SK-MEL-5 (cell line): ENCODE results near the gene DDIAS. TPM values are rescaled to one million over a fixed set of nuclear protein-coding genes. Genes with fewer than 3 reads are reported as not detected.
A peak's percentile ranks its signal among the peaks of the same experiment; 100 is the strongest.
"Not testable (repeated sequence)": the region's sequence is repeated elsewhere in the genome, so short reads cannot be mapped to it uniquely, and the experiment has no call there.

Source experiments
- DNase-seq: peaks from one replicate; pipeline ENCODE4 v3.0.0-alpha.2; 2016; ENCODE audit warnings: low read depth, low spot score
- in situ Hi-C: cut with HindIII; loops from 2 replicates; pipeline ENCODE4 v1.10.0; 2016; ENCODE audit warnings: low sequenced_read_pairs, high pct_unique_total_duplicates, low pct_unique_long_range_greater_than_20kb
- polyA plus RNA-seq, 2 experiments: library from polyadenylated mRNA; depleted of rRNA; stranded (reverse); fragments of >200 nt; gene quantifications; 2 replicates each; pipeline ENCODE4 v1.2.3, GENCODE V29; 2015
- total RNA-seq: library from RNA; depleted of rRNA; stranded (reverse); fragments of >200 nt; shearing (Covaris generic); gene quantifications from 2 replicates; pipeline ENCODE4 v1.2.3, GENCODE V29; 2014; rRNA removed

The DDIAS gene, protein sequence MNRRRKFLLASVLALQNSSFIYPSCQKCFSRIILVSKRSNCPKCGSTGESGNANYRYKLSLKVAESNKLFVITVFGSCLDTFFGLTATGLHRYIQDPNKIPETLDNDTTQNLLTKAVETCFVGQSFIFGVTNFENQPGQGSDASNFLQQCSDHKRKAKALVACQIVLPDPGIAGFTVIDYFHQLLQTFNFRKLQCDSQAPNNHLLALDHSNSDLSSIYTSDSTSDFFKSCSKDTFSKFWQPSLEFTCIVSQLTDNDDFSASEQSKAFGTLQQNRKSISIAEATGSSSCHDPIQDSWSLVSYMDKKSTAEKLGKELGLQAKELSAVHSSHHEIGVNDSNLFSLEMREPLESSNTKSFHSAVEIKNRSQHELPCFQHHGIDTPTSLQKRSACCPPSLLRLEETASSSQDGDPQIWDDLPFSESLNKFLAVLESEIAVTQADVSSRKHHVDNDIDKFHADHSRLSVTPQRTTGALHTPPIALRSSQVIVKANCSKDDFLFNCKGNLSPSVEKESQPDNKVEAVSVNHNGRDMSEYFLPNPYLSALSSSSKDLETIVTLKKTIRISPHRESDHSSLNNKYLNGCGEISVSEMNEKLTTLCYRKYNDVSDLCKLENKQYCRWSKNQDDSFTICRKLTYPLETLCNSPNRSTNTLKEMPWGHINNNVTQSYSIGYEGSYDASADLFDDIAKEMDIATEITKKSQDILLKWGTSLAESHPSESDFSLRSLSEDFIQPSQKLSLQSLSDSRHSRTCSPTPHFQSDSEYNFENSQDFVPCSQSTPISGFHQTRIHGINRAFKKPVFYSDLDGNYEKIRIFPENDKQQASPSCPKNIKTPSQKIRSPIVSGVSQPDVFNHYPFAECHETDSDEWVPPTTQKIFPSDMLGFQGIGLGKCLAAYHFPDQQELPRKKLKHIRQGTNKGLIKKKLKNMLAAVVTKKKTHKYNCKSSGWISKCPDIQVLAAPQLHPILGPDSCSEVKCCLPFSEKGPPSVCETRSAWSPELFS
- total RNA-seq: 9.3 and 13.8 TPM in 2 replicates
- polyA plus RNA-seq (2015; cell fraction: cytosol; rRNA removed): 7.3 and 10.3 TPM in 2 replicates
- 7.8 and 8.0 TPM in 2 replicates for polyA plus RNA-seq (2015; cell fraction: nucleus; rRNA removed)

DNA sequence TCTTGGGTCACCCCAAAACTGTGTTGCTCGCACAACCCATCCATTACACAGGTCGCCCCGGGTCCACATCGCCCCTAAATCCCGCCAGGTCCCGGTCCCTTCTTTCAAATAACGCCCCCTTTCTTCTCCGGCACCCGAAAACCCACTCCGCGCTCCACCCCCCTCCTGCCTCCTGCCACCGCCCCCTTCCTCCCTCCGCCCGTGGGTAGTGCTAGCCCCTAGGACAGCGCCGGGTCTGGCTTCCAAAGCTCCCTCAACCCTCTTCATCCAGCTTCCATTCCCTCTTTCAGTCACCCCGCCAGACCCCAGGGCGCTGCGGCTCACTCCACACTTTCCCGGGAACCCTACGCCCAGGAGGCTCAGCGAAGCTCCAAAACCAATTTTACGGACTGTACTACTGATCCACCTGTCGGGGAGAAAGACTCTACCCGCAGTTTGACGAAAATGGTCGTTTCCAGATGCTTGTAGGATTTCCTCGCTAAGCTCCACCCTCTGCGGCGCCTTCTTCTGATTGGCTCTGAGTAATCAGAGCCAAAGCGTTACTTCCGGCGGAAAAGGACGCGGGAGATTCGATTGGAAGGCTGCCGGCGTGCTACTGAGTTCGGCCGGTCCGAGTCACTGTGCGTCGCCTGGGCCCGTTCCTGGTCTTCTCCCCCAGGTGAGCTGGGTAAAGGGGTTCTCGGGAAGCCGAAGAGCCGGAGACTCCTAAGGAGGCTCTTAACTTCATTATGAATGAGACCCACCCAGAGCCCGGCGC, at the start of gene DDIAS:
TSS of gene DDIAS (plus strand) at position 572 of the 757 bp plus-strand sequence. CDS start 13,003 bp downstream, outside the sequence.
- peak; percentile 96 for DNase-seq
- in situ Hi-C loops: no loop called here

DNA sequence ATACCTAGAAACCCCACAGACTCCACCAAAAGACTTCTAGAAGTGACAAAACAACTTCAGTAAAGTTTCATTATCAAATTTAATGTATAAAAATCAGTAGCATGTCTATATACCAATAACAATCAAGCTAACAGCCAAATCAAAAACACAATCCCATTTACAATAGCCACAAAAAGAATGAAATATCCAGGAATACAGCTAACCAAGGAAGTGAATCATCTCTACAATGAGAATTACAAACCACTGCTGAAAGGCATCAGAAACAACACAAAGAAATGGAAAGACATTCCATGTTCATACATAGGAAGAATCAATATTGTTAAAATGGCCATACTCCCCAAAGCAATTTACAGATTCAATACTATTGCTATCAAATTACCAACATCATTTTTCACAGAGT, 47.3 kb upstream of the DDIAS start:
- no peak for DNase-seq
- in situ Hi-C loops: no loop called here

DNA sequence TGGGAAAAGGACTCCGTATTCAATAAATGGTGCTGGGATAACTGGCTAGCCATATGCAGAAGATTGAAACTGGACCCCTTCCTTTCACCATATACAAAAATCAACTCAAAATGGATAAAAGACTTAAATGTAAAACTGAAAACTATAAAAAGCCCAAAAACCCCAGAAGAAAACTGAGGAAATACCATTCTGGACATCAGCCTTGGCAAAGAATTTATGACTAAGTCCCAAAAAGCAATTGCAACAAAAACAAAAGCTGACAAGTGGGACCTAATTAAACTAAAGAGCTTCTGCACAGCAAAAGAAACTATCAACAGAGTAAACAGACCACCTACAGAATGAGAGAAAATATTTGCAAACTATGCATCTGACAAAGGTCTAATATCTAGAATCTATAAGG, 46.6 kb upstream of the DDIAS start:
- DNase-seq, in situ Hi-C loops: not testable (repeated sequence)

DNA sequence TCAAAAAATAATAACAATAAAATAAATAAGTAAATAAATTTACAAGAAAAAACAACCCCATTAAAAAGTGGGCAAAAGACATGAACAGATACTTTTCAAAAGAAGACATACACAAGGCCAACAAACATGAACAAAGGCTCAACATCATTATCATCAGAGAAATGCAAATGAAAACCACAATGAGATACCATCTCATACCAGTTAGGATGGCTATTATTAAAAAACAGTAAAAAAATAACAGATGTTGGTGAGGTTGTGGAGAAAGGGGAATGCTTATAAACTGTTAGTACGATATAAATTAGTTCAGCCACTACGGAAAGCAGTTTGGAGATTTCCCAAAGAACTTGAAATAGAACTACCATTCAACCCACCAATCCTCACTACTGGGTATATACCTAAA, 45.9 kb upstream of the DDIAS start:
- DNase-seq: no peak
- in situ Hi-C loops: no loop called here

DNA sequence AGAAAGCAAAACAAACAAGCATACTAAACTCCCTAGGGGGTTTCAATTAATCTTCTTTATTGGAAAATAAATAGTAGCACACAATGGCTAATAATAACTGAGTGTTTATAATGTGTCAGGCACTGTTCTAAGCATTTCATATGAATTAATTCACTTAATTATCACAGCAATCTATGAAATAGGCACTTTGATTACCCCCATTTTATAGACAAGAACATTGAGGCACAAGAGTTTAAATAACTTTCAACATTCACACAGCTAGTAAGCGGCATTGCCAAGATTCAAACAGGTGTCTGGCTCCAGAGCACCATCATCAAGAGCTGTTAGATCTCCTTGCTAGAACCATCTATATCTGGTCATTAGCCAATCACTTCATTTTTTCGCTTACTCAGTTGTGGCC, 44.4 kb upstream of the DDIAS start:
- no peak for DNase-seq
- in situ Hi-C loops: no loop called here

DNA sequence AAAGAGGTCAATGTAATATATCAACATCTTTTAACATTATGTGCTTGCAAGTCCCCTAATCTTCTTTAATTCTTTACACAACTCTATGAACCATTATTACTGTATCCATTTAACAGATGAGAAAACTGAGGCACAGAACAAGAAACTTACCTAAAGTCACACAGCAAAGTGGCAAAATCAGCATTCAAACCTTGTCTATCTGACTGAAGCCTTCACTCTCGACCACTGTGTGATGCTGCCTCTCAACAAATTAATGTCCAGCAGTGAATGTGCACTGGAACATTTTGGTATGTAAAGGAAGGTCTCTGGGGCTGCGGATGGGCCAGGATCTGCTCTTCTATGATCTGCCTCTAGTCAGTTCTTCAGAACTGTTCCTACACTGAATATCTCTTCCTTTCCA, 43.4 kb upstream of the DDIAS start:
- in situ Hi-C loops: no loop called here
- DNase-seq: no peak

DNA sequence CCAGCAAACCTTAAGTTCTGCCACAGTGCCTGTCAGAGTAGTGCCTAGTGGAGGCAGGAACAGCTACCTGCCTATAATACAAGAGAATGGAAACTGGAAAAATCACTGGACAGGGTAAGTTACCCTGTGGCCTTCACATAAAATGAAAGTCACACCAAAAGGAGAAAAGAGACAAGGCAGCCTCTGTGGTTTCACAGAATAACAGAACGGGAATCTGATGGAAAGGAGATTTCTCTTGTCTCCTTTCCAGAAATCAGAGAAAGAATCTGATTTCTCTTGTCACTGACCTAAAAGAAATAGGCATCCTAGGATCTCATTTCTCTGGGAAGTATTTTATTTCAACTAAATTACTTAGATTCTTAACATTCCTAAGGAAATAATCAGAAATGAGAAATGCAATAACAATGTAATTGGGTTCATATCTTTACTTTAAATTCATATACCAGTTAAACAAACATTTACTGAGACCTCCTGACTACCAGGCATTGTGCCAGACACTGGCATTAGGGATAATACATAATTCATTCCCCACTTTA, 42.9 kb upstream of the DDIAS start:
- in situ Hi-C loops: no loop called here
- DNase-seq: peak; percentile 36

DNA sequence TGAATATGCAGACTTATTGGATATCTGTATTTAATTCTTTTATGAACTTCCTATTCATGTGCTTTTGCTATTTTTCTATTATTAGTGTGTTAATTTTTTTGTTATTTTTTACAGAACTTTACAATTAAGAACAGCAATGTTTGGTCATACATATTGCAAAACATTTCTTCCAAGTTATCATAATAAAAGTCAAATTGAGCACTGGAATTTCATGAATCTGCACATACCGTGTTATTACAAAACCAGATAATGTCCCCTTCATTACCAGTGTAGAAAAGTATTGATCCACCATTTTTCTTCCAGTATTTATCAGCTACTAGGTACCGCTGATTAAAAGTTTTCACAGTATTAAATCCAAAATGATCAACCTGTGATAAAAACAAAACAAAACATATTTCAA, 41.8 kb upstream of the DDIAS start:
- in situ Hi-C loops: no loop called here
- DNase-seq: no peak

DNA sequence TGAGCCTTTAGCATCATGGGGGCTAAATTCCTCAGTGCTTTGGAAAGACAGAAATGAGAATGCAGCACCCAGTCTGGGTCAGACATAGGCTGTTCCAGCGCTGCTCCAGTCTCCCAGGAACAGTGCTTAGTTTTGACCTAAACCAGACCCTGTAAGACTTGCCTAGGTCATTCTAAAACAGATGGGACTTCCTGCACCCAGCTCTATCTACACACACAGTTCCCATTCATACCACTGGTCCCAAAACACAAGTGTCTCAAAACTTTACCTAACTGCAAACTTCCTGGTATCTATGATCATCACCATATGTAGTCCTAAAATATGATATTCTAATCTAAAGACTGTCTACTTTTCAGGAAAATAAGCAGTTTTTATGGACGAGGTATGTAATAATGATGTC, 39.2 kb upstream of the DDIAS start:
- in situ Hi-C loops: no loop called here

DNA sequence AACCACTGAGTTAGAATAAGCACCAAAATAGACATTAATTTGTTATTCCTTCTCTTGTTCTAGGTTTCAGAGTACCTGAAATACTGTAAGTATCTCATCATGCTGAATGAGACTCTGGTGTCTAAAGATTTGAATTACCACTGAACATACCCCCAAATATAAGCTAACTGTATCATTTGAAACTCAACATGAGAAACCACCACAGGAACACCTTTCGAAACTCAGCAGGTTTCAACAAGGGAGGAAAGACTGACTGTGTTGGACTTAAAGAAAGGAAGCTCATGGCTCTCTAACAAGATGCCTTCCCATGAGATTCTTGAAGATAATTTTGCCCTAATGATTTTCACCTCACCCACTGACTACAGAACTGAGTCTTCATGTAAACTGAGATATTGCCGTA, 38.3 kb upstream of the DDIAS start:
- in situ Hi-C loops: no loop called here
- no peak for DNase-seq

More for the DNA sequence above, 39.2 kb upstream of the DDIAS start:
- no peak for DNase-seq

DNA sequence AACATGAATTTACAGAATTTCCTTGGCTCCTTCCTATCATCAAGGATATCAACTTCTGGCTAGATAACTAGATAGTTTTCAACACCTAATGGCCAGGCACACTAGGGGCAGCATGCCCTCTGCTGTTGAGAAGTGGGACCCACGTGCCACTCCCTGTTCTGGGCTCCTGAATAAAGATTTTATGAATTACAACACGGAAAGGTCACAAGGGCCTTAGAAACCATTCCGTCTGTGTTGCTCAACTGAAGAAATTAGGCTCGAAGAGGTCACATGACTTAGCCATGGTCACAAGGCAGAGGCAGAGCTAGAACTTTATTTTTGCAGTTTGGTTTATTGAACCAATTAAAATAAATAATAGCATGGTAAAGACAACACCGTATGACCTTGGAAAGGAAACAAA, 37.3 kb upstream of the DDIAS start:
- peak; percentile 92 for DNase-seq
- in situ Hi-C loops: no loop called here

DNA sequence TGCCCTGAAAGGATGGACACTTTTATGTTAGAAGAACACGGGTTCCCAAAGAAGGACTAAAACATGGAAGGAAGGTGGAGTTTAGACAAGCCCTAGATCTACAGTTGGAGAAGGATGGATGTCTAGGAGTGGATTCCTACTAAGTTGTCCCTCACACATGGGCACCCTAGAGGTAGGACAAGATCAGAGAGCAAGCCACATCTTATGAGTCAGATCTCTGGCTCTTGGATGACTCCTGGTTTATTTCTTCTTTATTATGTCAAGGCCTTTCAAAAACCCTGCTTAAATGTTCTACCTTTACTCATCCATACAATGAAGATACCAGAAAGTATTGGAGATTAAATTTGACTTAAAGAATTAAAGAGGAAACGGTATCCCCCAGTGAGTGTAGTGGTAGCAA, 35.7 kb upstream of the DDIAS start:
- in situ Hi-C loops: no loop called here
- no peak for DNase-seq

DNA sequence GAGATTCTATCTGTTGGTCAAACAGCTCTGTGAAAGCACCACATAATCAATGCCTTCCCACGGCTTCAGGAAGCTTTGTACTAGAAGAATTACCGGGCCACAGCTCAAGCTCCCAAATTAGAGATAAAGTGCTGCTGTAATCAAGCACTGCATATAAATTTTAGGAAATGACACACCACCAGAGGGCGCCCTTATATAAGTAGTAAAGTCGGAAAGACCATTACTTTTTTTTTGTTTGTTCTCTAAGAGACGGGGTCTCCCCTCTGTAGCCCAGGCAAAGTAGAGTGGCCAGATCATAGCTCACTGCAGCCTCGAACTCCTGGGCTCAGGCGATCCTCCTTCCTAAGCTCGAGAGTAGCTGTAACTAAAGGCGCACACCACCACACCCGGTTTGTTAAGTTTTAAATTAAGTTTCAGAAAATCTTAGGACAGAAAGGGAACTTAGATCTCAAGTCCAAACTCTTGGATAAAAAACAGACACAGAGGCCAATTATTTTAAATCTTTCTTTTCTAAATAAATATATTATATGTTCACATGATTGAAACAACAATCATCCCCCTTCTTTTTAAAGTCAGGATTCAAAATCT, 33.9 kb upstream of the DDIAS start:
- in situ Hi-C loops: no loop called here
- peak; percentile 81 for DNase-seq

DNA sequence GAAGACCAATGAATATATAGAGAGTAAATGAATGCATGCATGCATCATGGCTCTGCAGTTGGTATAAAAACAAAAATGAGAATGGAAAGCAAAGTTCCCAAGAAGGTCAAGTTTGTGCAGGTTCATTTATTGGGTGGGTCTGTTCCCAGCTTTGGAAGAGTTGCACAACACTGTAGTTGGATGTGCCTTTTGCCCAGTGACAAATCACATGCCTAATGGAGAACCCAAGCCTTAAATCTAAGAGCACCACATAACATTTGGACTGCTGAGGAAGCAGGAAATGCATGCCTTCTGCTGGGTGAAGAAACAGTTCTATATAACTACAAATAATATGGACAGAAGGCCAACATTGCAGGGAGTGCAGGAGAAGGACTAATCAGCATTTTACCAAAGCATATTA, 31.9 kb upstream of the DDIAS start:
- no peak for DNase-seq
- in situ Hi-C loops: no loop called here

DNA sequence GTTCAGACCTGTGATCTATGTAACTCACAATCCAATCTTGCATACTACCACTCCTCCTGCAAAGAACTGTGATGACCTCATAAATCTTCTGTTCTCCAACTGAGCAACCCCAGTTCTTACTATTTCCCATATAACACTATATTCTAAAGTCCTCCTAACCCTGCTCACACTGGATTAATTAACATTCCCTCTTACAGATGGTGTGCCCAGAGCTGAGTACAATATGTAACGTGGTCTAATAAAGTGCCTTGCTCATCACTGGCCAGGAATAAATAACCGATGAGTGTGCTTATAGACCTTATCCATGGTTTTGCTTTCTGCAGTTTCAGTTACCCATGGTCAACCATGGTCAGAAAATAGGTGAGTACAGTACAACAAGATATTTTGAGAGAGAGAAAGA, 29.9 kb upstream of the DDIAS start:
- in situ Hi-C loops: no loop called here
- no peak for DNase-seq

DNA sequence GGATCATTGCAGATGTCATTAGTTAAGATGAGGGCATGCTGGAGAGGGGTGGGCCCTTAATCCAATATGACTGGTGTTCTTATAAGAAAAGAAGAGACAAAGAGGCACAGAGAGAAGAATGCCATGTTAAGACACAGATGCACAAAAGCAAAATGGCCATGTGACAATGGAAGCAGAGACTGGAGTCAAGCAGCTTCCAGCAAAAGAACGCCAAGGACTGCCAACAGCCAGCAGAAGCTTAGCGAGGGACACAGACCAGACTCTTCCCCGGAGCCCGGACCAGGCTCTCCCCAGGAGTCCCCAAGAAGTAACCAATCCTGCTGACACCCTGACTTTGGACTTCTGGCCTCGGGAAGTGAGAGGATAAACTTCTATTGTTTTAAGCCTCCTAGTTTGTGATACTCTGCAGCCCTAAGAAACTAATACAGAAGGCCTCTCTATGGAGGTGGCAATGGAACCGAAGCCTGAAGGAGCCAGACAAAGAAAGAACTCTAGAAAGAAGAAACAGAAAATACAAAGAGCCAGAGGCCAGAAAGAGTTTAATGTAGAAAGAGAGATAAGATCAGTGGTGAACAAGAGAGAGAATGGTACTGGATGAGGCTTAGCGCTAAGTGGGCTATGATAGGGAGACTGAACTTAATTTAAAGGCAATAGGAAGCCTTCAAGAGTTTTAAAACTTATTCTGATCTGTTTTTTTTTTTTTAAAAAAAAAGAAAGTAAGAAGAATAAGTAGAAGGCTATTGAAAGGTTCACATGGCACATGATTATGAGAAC, 29.0 kb upstream of the DDIAS start:
- in situ Hi-C loops: no loop called here
- DNase-seq: no peak
